RPMI7951 (cell line): ENCODE measurements around the gene REEP5. TPM values are rescaled to one million over a fixed set of nuclear protein-coding genes. Genes with fewer than 3 reads are reported as not detected.
"Not testable (repeated sequence)": the region's sequence is repeated elsewhere in the genome, so short reads cannot be mapped to it uniquely, and the experiment has no call there.

ENCODE experiments used
- DNase-seq: peaks from one replicate; pipeline ENCODE4 v3.0.0-alpha.2; 2012; ENCODE audit warnings: low read depth
- total RNA-seq: library from RNA; depleted of rRNA; stranded (reverse); fragments of >200 nt; shearing (Covaris generic); gene quantifications from 2 replicates; pipeline ENCODE4 v1.2.3, GENCODE V29; 2014; rRNA removed

The REEP5 gene
- total RNA-seq: 37.3 and 39.0 TPM in 2 replicates

- DNase-seq: peak; percentile 81
These were observed at the start of gene REEP5 for GRCh38 chr5:112921833-112922817. TSS of gene REEP5 (minus strand) at chr5:112922227. CDS start at chr5:112922190, 37 bp downstream.

- DNase-seq: no peak
These were observed 49.2 kb upstream of the REEP5 start for GRCh38 chr5:112971276-112971675.

- DNase-seq: no peak
These were observed 46.5 kb upstream of the REEP5 start for GRCh38 chr5:112968411-112969106.

- DNase-seq: no peak
These were observed 45.6 kb upstream of the REEP5 start for GRCh38 chr5:112967520-112968083.

GRCh38 chr5:112965733-112966306, 43.8 kb upstream of the REEP5 start:
- DNase-seq: no peak

GRCh38 chr5:112963374-112963733, 41.3 kb upstream of the REEP5 start:
- DNase-seq: not testable (repeated sequence)

- no peak for DNase-seq
These were observed 39.0 kb upstream of the REEP5 start for GRCh38 chr5:112960863-112961504.

- DNase-seq: no peak
These were observed 38.3 kb upstream of the REEP5 start for GRCh38 chr5:112960315-112960714.

- DNase-seq: peak; percentile 79
These were observed 37.8 kb upstream of the REEP5 start for GRCh38 chr5:112959872-112960271.

- DNase-seq: peak; percentile 94
These were observed 36.4 kb upstream of the REEP5 start for GRCh38 chr5:112958093-112959088.

- no peak for DNase-seq
These were observed 35.2 kb upstream of the REEP5 start for GRCh38 chr5:112957036-112957808.

- no peak for DNase-seq
These were observed 34.6 kb upstream of the REEP5 start for GRCh38 chr5:112956606-112957005.

GRCh38 chr5:112951124-112951702, 29.2 kb upstream of the REEP5 start:
- no peak for DNase-seq

GRCh38 chr5:112948458-112948857, 26.4 kb upstream of the REEP5 start:
- DNase-seq: no peak

- DNase-seq: no peak
These were observed 18.6 kb upstream of the REEP5 start for GRCh38 chr5:112940670-112941069.

GRCh38 chr5:112938286-112938685, 16.3 kb upstream of the REEP5 start:
- DNase-seq: no peak

- DNase-seq: no peak
These were observed 13.6 kb upstream of the REEP5 start for GRCh38 chr5:112935675-112936074.

- no peak for DNase-seq
These were observed 12.3 kb upstream of the REEP5 start for GRCh38 chr5:112934366-112934663.

GRCh38 chr5:112933651-112934365, 11.8 kb upstream of the REEP5 start:
- DNase-seq: peak; percentile 45
